Left cardiac atrium (tissue), 4 donors: ENCODE results near the gene ETV4. TPM values are rescaled to one million over a fixed set of nuclear protein-coding genes. Genes with fewer than 3 reads are reported as not detected.

Source experiments
- ATAC-seq, 2 donors: fragments of 200-7000 bp; cut with Tn5 transposase; one replicate each; pipeline ENCODE4 v1.9.1; 2020; ENCODE audit warnings: mild to moderate bottlenecking in 2 of 2, moderate library complexity in 2 of 2
- DNase-seq: peaks from one replicate; pipeline ENCODE4 v3.0.0-alpha.2; 2020
- intact Hi-C, 2 donors: fragments of 100-400 bp; cut with DNase I; formaldehyde crosslinking; loops; one replicate each; pipeline versions ENCODE4 v1.14.1 to v1.15.1; 2022 to 2023
- total RNA-seq, 2 donors: library from RNA; stranded (reverse); fragmentation: NEBNext Ultra II Directional; extraction: Animal tissue kit (Norgen Biotek cat#: 25700); gene quantifications; one replicate each; pipeline ENCODE4 v1.2.1, GENCODE V29; 2021
- donor health status: DM: no; HTN: yes; CAD: no.
- donor health status: DM: no; HTN: yes; CAD: no; lungs with severe emphysema.
- donor health status: DM: yes; HTN: yes; CAD: no.
- donor health status: Dilated cardiomyopathy.

ETV4 gene
- total RNA-seq, 2 donors from 2014 or later: 0.91 to 7.0 TPM

GRCh38 chr17:43574896-43575525 lies 28.9 kb upstream of the ETV4 start:
- intact Hi-C loops: loop anchor here in 1 of 2 donors (10.0 kb wide), 1 partner anchor 190 kb away; no protein-coding TSS in a partner anchor
- no peak for ATAC-seq
- DNase-seq: no peak

GRCh38 chr17:43574348-43574747 lies 28.2 kb upstream of the ETV4 start:
- DNase-seq: no peak
- no peak for ATAC-seq
- intact Hi-C loops: loop anchor here in 1 of 2 donors (10.0 kb wide), 1 partner anchor 190 kb away; no protein-coding TSS in a partner anchor

GRCh38 chr17:43573579-43574321 lies 27.6 kb upstream of the ETV4 start:
- intact Hi-C loops: loop anchor here in 1 of 2 donors (10.0 kb wide), 1 partner anchor 191 kb away; no protein-coding TSS in a partner anchor

GRCh38 chr17:43572368-43572980 lies 26.3 kb upstream of the ETV4 start:
- no peak for ATAC-seq
- intact Hi-C loops: loop anchor here in 1 of 2 donors (10.0 kb wide), 1 partner anchor 192 kb away; no protein-coding TSS in a partner anchor

More at GRCh38 chr17:43573579-43574321, 27.6 kb upstream of the ETV4 start:
- DNase-seq (no peak), ATAC-seq (no peak)

GRCh38 chr17:43570518-43570928 lies 24.4 kb upstream of the ETV4 start:
- ATAC-seq: no peak
- intact Hi-C loops: loop anchor here in 1 of 2 donors (10.0 kb wide), 1 partner anchor 194 kb away; no protein-coding TSS in a partner anchor

More at GRCh38 chr17:43572368-43572980, 26.3 kb upstream of the ETV4 start:
- no peak for DNase-seq

GRCh38 chr17:43568506-43569082 lies 22.5 kb upstream of the ETV4 start:
- ATAC-seq: no peak
- DNase-seq: no peak
- intact Hi-C loops: no loop called here

More at GRCh38 chr17:43570518-43570928, 24.4 kb upstream of the ETV4 start:
- DNase-seq: no peak

GRCh38 chr17:43563600-43564594 lies 17.8 kb upstream of the ETV4 start:
- ATAC-seq (no peak), DNase-seq (no peak)
- intact Hi-C loops: loop anchor here in 1 of 2 donors (5.0 kb wide), 1 partner anchor 42 kb away; no protein-coding TSS in a partner anchor

- DNase-seq (peak; percentile 33), ATAC-seq (peak in 1 of 2 donors; percentile 19)
- intact Hi-C loops: loop anchor here in 1 of 2 donors (5.0 kb wide), 1 partner anchor 41 kb away; no protein-coding TSS in a partner anchor
Observed at GRCh38 chr17:43562679-43563599, 16.8 kb upstream of the ETV4 start.

- DNase-seq (no peak), ATAC-seq (no peak)
- intact Hi-C loops: loop anchor here in 1 of 2 donors (5.0 kb wide), 1 partner anchor 38 kb away; no protein-coding TSS in a partner anchor
Observed at GRCh38 chr17:43560461-43561427, 14.6 kb upstream of the ETV4 start.

- DNase-seq (no peak), ATAC-seq (peak in 1 of 2 donors; percentile 31)
- intact Hi-C loops: no loop called here
Observed at GRCh38 chr17:43559161-43559816, 13.1 kb upstream of the ETV4 start.

GRCh38 chr17:43558805-43559160 lies 12.6 kb upstream of the ETV4 start:
- no peak for DNase-seq
- intact Hi-C loops: no loop called here
- no peak for ATAC-seq

GRCh38 chr17:43556292-43556691 lies 10.2 kb upstream of the ETV4 start:
- intact Hi-C loops: no loop called here
- DNase-seq (no peak), ATAC-seq (no peak)

GRCh38 chr17:43554857-43555256 lies 8.7 kb upstream of the ETV4 start:
- ATAC-seq (no peak), DNase-seq (no peak)
- intact Hi-C loops: no loop called here

GRCh38 chr17:43553573-43553972 lies 7.4 kb upstream of the ETV4 start:
- intact Hi-C loops: no loop called here
- no peak for DNase-seq
- ATAC-seq: no peak

- intact Hi-C loops: no loop called here
- peak; percentile 66 to 71 for ATAC-seq
- DNase-seq: no peak
Observed at GRCh38 chr17:43552229-43552837, 6.2 kb upstream of the ETV4 start.
